Epithelial cell of esophagus (primary cell): ENCODE results near the gene MTMR2.
"Not testable (repeated sequence)": the region's sequence is repeated elsewhere in the genome, so short reads cannot be mapped to it uniquely, and the experiment has no call there.

ENCODE experiments used
- DNase-seq: peaks from one replicate; pipeline ENCODE4 v3.0.0; 2010; ENCODE audit warnings: low read depth
- H3K4me3 ChIP-seq: 2 replicates; pipeline ENCODE4 v1.5.1; 2011; ENCODE audit warnings: mild to moderate bottlenecking, low read length, control low read depth
- CTCF ChIP-seq: IDR thresholded peaks from 2 replicates; pipeline ENCODE4 v1.5.1; 2011; ENCODE audit warnings: low read depth, mild to moderate bottlenecking, low read length, control low read depth, inconsistent platforms; ENCODE audit not compliant: insufficient read depth; ENCODE audit errors: missing control alignments

Gene MTMR2

GRCh38 chr11:95831198-95831883, 92.6 kb downstream of the MTMR2 start:
- no peak for TF ChIP-seq CTCF
- peak; percentile 55 for DNase-seq
- H3K4me3 ChIP-seq, result no peak overlapping the region

GRCh38 chr11:95829580-95830259, 94.2 kb downstream of the MTMR2 start:
- H3K4me3 ChIP-seq, result no peak overlapping the region
- DNase-seq, result peak; percentile 44
- TF ChIP-seq CTCF, result no peak

GRCh38 chr11:95827696-95828095, 96.2 kb downstream of the MTMR2 start:
- TF ChIP-seq CTCF, result no peak
- H3K4me3 ChIP-seq, result no peak overlapping the region
- DNase-seq, result peak; percentile 58

- H3K4me3 ChIP-seq, result no peak overlapping the region
- no peak for TF ChIP-seq CTCF
- DNase-seq, result peak; percentile 41
Observed at GRCh38 chr11:95821640-95822039, 102.3 kb downstream of the MTMR2 start.

- no peak for DNase-seq
- H3K4me3 ChIP-seq, result no peak overlapping the region
- TF ChIP-seq CTCF, result no peak
Observed at GRCh38 chr11:95816037-95816436, 107.9 kb downstream of the MTMR2 start.

GRCh38 chr11:95811052-95811451, 112.9 kb downstream of the MTMR2 start:
- not testable (repeated sequence) for DNase-seq

GRCh38 chr11:95806464-95806863, 117.4 kb downstream of the MTMR2 start:
- not testable (repeated sequence) for DNase-seq

More at GRCh38 chr11:95811052-95811451, 112.9 kb downstream of the MTMR2 start:
- not testable (repeated sequence) for H3K4me3 ChIP-seq

GRCh38 chr11:95805869-95806268, 118.0 kb downstream of the MTMR2 start:
- DNase-seq, result no peak
- no peak overlapping the region for H3K4me3 ChIP-seq
- TF ChIP-seq CTCF, result no peak

More at GRCh38 chr11:95806464-95806863, 117.4 kb downstream of the MTMR2 start:
- not testable (repeated sequence) for H3K4me3 ChIP-seq
